GM21737 (cell line): Measurements from ENCODE around the gene CRADD.
"Not testable (repeated sequence)": the region's sequence is repeated elsewhere in the genome, so short reads cannot be mapped to it uniquely, and the experiment has no call there.

ENCODE experiments used
- ATAC-seq: cut with Tn5 transposase; IDR thresholded peaks from one replicate; pipeline ENCODE4 v1.9.1; 2021; ENCODE audit warnings: mild to moderate bottlenecking, moderate library complexity; ENCODE audit not compliant: unreplicated experiment

The CRADD gene

GRCh38 chr12:93918900-93919299, 241.7 kb downstream of the CRADD start:
- ATAC-seq, result no peak

- no peak for ATAC-seq
Observed at GRCh38 chr12:93921521-93921920, 244.3 kb downstream of the CRADD start.

- ATAC-seq, result no peak
Observed at GRCh38 chr12:93922583-93923006, 245.4 kb downstream of the CRADD start.

DNA sequence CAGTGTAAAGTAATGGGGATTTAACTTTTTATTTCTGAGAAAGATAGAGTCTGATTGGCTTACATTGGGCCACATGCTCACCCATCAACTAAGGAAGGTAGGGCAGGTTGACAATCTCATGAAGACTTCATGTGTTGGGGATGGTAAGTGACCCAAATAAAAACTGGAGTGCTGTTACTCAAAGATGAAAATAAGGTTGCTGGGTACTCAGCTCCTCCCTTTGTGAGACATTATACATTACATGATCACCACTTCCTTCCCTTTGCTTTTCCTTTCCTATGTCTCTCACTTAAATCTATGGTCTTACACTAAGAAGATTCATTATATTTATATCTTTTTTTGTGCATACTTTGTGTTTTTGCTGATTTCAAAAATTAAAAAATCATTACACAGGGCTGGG, 247.2 kb downstream of the CRADD start:
- no peak for ATAC-seq

DNA sequence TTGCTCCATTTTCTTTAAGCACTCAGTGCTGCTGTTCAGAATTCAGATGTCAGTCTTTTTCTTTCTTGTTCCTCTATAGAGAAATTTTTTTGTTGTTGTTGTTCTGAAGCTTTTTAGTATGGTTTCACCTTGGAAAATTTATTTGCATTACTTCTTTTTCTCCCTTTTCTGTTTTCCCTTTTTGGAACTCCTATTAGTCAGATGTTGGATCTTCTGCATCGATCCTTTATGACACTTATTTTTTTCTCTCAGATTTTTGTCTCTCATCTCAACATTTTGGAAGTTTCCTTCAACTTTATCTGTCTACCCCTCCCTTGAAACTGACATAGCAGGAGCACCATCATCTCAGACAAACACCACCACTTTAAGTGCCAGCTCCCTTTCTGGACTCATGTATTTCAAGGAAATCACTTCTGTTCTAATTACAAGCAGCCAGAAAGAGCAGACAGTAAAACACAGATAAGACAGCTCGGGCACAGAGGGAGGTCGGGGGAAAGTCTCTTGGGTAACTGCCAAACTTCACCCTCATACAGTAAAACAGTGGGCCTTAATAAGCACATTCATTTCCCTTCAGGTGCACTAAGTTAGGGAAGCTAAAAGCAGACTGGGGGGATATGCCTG, 248.5 kb downstream of the CRADD start:
- ATAC-seq, result no peak

- no peak for ATAC-seq
Observed at GRCh38 chr12:93926237-93926636, 249.1 kb downstream of the CRADD start.

- ATAC-seq, result not testable (repeated sequence)
Observed at GRCh38 chr12:93929081-93929480, 251.9 kb downstream of the CRADD start.

- ATAC-seq, result no peak
Observed at GRCh38 chr12:93937812-93938211, 260.6 kb downstream of the CRADD start.

- no peak for ATAC-seq
Observed at GRCh38 chr12:93938317-93938716, 261.1 kb downstream of the CRADD start.

DNA sequence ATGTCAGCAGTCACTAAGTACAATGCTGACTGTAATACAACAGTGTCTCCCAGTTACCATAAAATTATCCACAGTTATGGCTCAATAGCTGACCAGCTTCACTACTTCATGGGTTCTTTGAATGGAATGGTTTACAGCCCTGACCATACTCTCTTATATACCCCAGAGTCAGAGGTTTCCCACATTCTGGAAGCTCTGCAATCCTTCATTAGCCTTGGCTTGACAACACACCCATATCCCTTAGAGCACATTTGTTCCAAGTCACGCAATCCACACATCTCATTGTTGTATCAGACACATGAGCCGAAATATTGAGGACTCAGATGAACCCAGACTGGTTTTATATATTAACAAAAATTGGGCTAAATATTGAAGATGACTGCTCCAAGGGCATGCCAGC, 261.8 kb downstream of the CRADD start:
- no peak for ATAC-seq

DNA sequence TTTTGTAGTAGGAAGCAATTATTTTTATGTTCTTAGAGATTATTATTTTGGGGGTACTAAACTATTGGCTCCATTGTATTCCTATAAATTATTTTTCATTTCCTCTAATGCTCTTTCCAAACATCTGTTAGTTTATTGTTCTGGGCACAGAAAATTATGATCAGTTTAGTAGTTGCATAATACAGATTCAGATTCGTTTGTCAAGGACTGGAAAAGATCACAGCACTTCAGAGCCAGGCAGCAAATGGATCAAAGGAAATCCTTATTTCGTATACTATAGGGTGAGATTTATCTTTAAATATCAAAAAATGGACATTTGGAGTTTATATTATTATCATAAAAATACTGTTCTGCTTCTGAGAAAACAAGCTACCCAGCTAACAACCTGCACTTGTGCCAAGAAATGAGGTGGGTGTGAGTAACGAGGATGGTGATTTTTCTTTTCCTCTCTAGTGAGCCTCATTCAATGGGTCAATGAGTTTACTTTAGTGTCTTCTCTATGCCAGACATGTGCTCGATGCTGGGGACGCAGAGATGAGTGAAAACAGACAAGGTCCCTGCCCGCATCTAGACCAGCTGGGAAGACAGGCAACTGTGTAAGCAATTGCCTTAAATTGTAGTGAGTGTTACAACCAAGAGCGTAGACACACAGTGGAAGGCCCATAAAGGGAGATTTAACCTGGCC, 262.6 kb downstream of the CRADD start:
- no peak for ATAC-seq

GRCh38 chr12:93943780-93944179, 266.6 kb downstream of the CRADD start:
- ATAC-seq, result no peak

- no peak for ATAC-seq
Observed at GRCh38 chr12:93944201-93944600, 267.0 kb downstream of the CRADD start.
